ENCODE data around the gene SNAI1. TPM values are rescaled to one million over a fixed set of nuclear protein-coding genes. Genes with fewer than 3 reads are reported as not detected.

SNAI1 gene
- total and polyA plus RNA-seq, 2 donors (not counting 1 experiment from before 2014, with no cell fraction given), result 4.3 to 4.9 TPM

- Histone ChIP-seq H3K9me3 (ENCODE audit: control extremely low read depth in 1 of 3, control insufficient read depth in 2 of 3, insufficient read depth in 1 of 3, low read length in 2 of 3) (no peaks in the 10 kb centered on the region), H3K79me2 (ENCODE audit: control insufficient read depth, insufficient read depth, low read length) (peaks cover 74% of the 10 kb centered on the region), H3K4me1 (ENCODE audit: control insufficient read depth in 2 of 2, insufficient read depth in 2 of 2, low read length in 2 of 2) (peaks cover 16 to 19% of the 10 kb centered on the region in 2 donors), H4K20me1 (ENCODE audit: control insufficient read depth, insufficient read depth, low read length, poor library complexity, severe bottlenecking) (peaks cover 75% of the 10 kb centered on the region), H2AFZ (ENCODE audit: insufficient read depth, low read depth, low read length, poor library complexity, severe bottlenecking) (no peak overlapping the region), H3K27me3 (replicated peaks in 1 of 4; ENCODE audit: control extremely low read depth in 1 of 4, control insufficient read depth in 3 of 4, insufficient read depth in 4 of 4, low read length in 3 of 4) (no peaks in the 10 kb centered on the region), H3K9ac (ENCODE audit: low read length) (no peak overlapping the region), H3K4me3 (ENCODE audit: control extremely low read depth in 1 of 5, extremely low read depth in 1 of 5, insufficient read depth in 1 of 5, low read depth in 2 of 5, low read length in 4 of 5) (no peak overlapping the region), H3K27ac (ENCODE audit: low read length in 2 of 2) (no peak overlapping the region), H3K36me3 (replicated peaks in 1 of 2; ENCODE audit: control extremely low read depth in 1 of 2, control insufficient read depth in 1 of 2, extremely low read depth in 1 of 2, insufficient read depth in 2 of 2, low read length in 1 of 2) (peaks cover 13 to 54% of the 10 kb centered on the region in 2 experiments), H3K4me2 (replicated peaks; ENCODE audit: low read depth, low read length, poor library complexity, severe bottlenecking) (no peak overlapping the region)
- ATAC-seq (ENCODE audit: low read depth) (no peak), DNase-seq (no peak)
- H3K4me1 Mint-ChIP-seq, result peaks cover 38% of the 10 kb centered on the region
- CTCF ChIA-PET, result interaction anchor here (0.6 to 0.8 kb wide), 2 partner anchors 18 to 236 kb away, joined by 3 to 5 read pairs; no protein-coding TSS in a partner anchor
- intact Hi-C loops (cut with micrococcal nuclease), result no loop called here
- TF ChIP-seq, protein P1, sequence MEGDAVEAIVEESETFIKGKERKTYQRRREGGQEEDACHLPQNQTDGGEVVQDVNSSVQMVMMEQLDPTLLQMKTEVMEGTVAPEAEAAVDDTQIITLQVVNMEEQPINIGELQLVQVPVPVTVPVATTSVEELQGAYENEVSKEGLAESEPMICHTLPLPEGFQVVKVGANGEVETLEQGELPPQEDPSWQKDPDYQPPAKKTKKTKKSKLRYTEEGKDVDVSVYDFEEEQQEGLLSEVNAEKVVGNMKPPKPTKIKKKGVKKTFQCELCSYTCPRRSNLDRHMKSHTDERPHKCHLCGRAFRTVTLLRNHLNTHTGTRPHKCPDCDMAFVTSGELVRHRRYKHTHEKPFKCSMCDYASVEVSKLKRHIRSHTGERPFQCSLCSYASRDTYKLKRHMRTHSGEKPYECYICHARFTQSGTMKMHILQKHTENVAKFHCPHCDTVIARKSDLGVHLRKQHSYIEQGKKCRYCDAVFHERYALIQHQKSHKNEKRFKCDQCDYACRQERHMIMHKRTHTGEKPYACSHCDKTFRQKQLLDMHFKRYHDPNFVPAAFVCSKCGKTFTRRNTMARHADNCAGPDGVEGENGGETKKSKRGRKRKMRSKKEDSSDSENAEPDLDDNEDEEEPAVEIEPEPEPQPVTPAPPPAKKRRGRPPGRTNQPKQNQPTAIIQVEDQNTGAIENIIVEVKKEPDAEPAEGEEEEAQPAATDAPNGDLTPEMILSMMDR (IDR thresholded peaks at IDR 0.05), result no peak
- H3K27ac Mint-ChIP-seq, result no peak overlapping the region
- 89% methylated on average over 3 of the region's 3 CpGs for WGBS (ENCODE audit: insufficient coverage)
- no peaks in the 10 kb centered on the region for H3K27me3 Mint-ChIP-seq
- no peak overlapping the region for H3K4me3 Mint-ChIP-seq
- POLR2A ChIA-PET, result no interaction called here
- H3K9me3 Mint-ChIP-seq (ENCODE audit: insufficient read depth), result no peaks in the 10 kb centered on the region
Measured at GRCh38 chr20:49942303-49942702, 40.5 kb upstream of the SNAI1 start.

- WGBS (ENCODE audit: insufficient coverage), result no CpG with 5 or more reads among the region's 3 CpGs
- Mint-ChIP-seq H3K4me3 (no peak overlapping the region), H3K27ac (no peak overlapping the region), H3K9me3 (ENCODE audit: insufficient read depth) (no peaks in the 10 kb centered on the region), H3K27me3 (no peaks in the 10 kb centered on the region), H3K4me1 (peaks cover 32% of the 10 kb centered on the region)
- POLR2A ChIA-PET, result no interaction called here
- Histone ChIP-seq H3K9me3 (ENCODE audit: control extremely low read depth in 1 of 3, control insufficient read depth in 2 of 3, insufficient read depth in 1 of 3, low read length in 2 of 3) (no peaks in the 10 kb centered on the region), H3K79me2 (ENCODE audit: control insufficient read depth, insufficient read depth, low read length) (peaks cover 71% of the 10 kb centered on the region), H3K9ac (ENCODE audit: low read length) (no peak overlapping the region), H3K4me2 (replicated peaks; ENCODE audit: low read depth, low read length, poor library complexity, severe bottlenecking) (no peak overlapping the region), H3K27me3 (replicated peaks in 1 of 4; ENCODE audit: control extremely low read depth in 1 of 4, control insufficient read depth in 3 of 4, insufficient read depth in 4 of 4, low read length in 3 of 4) (no peaks in the 10 kb centered on the region), H2AFZ (ENCODE audit: insufficient read depth, low read depth, low read length, poor library complexity, severe bottlenecking) (no peak overlapping the region), H3K4me3 (ENCODE audit: control extremely low read depth in 1 of 5, extremely low read depth in 1 of 5, insufficient read depth in 1 of 5, low read depth in 2 of 5, low read length in 4 of 5) (no peak overlapping the region), H3K27ac (ENCODE audit: low read length in 2 of 2) (no peak overlapping the region), H4K20me1 (ENCODE audit: control insufficient read depth, insufficient read depth, low read length, poor library complexity, severe bottlenecking) (peaks cover 69% of the 10 kb centered on the region), H3K36me3 (replicated peaks in 1 of 2; ENCODE audit: control extremely low read depth in 1 of 2, control insufficient read depth in 1 of 2, extremely low read depth in 1 of 2, insufficient read depth in 2 of 2, low read length in 1 of 2) (peaks cover 13 to 57% of the 10 kb centered on the region in 2 experiments), H3K4me1 (ENCODE audit: control insufficient read depth in 2 of 2, insufficient read depth in 2 of 2, low read length in 2 of 2) (peaks cover 10 to 12% of the 10 kb centered on the region in 2 donors)
- CTCF ChIA-PET, result interaction anchor here (0.5 to 0.7 kb wide), 3 partner anchors 10 to 174 kb away, joined by 3 to 7 read pairs (median 3); no protein-coding TSS in a partner anchor
- DNase-seq (no peak), ATAC-seq (ENCODE audit: low read depth) (no peak)
- intact Hi-C loops (cut with micrococcal nuclease), result no loop called here
- no peak for TF ChIP-seq EZH2 (IDR thresholded peaks at IDR 0.05; ENCODE audit: borderline replicate concordance, insufficient read depth, low read depth, low read length, poor library complexity, severe bottlenecking)
- TF ChIP-seq, protein P1 (IDR thresholded peaks at IDR 0.05), result no peak
Measured at GRCh38 chr20:49942942-49943341, 39.8 kb upstream of the SNAI1 start.

Measured in B cell (primary cell).